CD4-positive, alpha-beta T cell treated with Interleukin-4 for 1 hour (primary cell): ENCODE results near the gene FHL1.

Experiments used
- DNase-seq, 2 donors: peaks; one replicate each; pipeline ENCODE4 v3.0.0-alpha.2; 2020 to 2022

Gene FHL1

DNA sequence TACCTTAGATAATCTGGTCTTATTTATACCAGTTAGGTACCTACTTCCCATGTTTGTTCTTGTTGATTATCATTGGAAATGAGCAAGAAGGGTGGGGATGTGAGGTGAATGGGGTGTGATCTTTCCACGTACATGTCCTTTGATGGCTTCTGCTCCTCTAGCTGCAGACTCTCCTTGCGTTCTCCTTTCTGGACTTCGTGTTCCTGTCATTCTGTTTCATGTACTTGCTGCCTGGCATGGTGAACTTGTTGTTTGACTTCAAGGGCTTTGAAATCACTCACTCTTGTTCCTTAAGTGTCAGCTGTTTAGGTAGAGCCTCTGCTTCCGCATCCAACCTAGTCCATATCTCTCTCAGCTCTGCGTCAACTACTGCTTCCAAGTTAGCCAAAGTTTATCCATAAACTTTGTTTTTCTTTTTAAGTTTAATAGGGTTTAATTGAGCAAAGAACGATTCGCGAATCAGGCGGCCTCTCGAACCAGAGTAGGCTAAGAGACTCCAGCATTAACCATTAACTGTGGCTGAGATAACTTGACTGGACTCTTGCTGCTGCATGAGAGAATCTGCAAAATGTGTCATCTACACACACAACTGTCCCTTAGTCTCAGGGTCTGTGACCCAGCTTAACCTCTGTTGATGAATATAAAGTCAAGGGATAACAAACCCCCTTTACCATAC is 42.8 kb downstream of the FHL1 start:
- no peak for DNase-seq

- DNase-seq, result no peak
Observed at GRCh38 chrX:136191171-136191570, 43.8 kb downstream of the FHL1 start.

- no peak for DNase-seq
Observed at GRCh38 chrX:136192135-136192534, 44.8 kb downstream of the FHL1 start.

- DNase-seq, result no peak
Observed at GRCh38 chrX:136192839-136193414, 45.6 kb downstream of the FHL1 start.

DNA sequence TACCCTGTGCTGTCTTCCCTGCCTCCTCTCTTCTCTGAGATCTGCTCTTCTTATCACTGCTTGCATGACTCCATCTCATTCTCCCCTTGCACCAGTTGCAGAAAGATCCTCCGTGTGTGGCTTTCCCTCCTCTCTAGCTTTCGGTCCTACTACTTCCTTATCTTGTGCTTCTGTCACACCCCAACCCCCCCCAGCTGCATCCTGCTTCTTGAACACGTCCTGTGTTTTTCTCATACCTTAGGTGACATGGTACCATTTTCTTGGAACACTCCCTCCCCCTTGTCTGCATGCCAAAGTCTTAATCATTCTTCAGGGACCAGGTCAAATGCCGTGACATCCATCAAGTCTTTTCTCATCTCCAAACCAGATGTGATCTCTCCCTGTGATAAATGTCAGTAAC is 46.4 kb downstream of the FHL1 start:
- DNase-seq, result peak in 1 of 2 donors; percentile 16

GRCh38 chrX:136194536-136194935 is 47.2 kb downstream of the FHL1 start:
- DNase-seq, result no peak

GRCh38 chrX:136195247-136195646 is 47.9 kb downstream of the FHL1 start:
- no peak for DNase-seq

DNA sequence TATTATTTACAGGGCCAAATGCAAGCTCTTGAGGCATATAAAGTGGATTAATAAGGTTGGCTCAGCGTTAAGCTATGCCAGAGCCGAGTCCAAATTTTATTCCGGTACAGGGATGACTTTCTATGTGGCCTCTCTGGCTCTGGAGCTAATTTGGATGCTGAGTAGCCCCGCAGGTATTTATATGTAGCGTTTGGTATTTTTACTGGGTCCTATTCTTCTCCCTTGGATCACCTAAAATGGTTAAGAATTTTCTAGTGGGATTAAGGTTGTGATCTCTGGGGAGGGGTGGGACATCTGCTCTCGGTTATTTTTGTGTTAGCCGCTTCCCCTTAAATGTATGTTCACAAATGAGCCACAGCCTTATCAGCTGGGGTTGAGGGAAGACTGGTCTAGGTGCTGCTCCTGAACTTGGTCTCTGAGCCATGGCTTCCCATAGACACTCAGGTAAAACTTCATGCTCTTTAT is 49.4 kb downstream of the FHL1 start:
- DNase-seq, result no peak

- no peak for DNase-seq
Observed at GRCh38 chrX:136198010-136198409, 50.7 kb downstream of the FHL1 start.

DNA sequence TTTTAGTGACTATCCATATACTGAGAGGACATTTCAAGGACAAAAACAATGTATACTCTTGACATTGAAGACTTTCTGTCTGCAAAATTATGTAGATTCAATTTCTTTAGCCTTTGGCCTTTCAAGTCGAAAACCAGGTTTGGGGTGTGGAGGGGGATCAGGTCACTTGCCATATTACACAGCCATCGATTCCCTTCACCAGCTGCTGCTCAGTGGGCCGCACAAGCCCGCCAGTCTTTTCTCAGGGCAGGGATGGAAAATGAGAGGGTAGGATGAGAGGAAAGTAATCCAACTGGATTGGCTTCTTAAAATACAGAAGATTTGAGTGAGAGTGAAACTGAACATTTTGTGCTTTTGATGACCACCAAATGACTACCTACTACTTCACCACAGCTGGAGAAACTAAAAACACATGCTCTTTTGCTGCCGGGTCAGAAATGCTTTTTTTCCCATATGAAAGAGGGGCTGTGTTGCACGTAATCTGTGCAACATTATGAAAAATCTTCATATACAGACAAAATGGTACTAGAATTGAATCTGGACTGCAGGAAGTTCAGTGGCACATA is 51.4 kb downstream of the FHL1 start:
- DNase-seq, result no peak

DNA sequence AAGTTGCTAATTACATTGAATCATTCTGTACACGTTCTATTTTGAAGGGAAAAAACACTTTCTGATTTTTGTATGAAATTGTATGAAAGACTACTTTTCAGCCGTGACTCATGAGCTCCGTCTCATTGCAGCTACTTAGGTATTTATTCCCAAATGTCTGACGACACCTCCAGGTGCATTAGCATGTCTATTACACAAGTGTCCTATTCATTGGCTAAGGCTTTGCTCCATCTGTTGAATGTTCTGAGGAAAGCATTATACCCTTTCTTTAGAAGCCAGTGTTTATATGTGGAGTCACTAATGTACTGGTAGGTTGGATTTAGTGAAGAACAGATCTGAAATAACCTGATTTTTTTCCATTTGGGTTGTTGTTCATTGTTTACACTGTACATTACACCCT is 52.0 kb downstream of the FHL1 start:
- DNase-seq, result no peak

GRCh38 chrX:136200466-136200865 is 53.1 kb downstream of the FHL1 start:
- peak in 1 of 2 donors; percentile 25 for DNase-seq

DNA sequence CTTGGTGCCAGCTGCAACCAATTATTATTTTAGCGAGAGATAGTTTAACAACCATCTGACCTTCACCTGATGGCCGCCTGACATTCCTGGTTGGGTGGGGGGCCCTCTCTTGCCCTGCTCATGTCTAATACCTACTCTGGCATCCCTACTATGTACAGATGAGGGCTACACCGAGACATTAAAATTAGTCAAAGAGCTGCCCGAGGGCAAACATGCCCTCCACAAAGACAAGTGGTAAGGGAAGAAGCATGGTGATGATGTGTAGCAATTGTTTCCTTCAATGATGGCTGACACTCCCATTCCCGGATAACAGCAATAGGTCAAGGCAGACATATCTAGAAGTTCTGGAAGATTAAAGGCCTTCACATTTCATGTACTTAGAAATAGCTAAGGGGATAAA is 54.3 kb downstream of the FHL1 start:
- no peak for DNase-seq

DNA sequence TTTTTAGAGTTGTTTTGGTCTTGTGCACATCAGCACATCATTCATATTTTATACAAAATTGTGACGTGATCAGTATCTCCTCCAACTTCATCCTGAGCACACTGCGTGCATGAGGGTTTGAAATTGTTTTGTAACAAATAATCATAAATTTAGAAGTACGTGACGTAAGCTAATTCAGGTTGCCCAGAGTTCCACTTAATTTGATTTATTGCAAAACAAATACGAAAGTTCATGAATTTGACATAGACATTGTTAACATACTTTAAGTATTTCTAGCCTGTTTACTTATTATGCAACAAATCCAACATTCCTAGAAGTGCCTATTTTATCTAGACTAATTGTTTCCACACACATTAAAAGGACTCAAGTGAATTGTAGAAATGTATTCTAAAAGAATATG is 55.6 kb downstream of the FHL1 start:
- no peak for DNase-seq

DNA sequence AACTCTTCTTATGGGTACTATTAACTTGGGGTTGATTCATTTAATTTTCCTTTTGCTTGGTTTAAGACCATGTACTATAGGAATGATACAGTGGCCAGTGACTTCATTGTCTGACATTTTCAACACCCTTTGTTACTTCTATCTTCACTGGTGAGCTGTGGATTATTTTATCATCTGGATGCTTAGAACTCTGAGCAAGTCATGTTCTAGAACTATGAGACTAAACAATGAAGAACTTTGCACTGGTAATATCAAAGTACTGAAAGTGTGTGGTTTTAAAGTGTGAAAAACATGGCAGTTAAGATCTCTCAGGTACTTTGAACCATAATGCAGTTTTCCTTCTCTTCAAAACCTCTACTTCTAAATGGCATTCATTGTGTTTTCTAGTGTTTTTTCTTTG is 56.1 kb downstream of the FHL1 start:
- peak in 1 of 2 donors; percentile 17 for DNase-seq

DNA sequence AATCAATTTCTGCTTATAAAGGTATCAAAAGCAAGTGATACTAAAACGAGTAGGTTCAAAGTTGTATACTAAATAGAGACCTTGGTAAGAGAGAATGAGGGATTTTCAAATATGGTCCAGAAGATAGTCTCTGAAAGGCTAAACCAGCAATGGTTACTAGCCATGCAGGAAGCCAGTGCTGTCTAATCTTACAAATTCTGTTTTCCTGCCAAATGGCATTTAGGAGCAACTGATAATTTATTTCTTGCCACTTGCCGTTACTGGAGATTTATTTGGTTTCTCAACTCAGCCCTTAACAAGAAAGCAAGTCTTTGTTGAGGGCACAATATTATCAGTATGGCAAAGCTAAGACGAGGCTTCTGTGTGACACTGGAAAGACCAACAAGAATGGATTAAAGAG is 56.6 kb downstream of the FHL1 start:
- no peak for DNase-seq

GRCh38 chrX:136204571-136204970 is 57.2 kb downstream of the FHL1 start:
- peak; percentile 50 to 59 for DNase-seq

DNA sequence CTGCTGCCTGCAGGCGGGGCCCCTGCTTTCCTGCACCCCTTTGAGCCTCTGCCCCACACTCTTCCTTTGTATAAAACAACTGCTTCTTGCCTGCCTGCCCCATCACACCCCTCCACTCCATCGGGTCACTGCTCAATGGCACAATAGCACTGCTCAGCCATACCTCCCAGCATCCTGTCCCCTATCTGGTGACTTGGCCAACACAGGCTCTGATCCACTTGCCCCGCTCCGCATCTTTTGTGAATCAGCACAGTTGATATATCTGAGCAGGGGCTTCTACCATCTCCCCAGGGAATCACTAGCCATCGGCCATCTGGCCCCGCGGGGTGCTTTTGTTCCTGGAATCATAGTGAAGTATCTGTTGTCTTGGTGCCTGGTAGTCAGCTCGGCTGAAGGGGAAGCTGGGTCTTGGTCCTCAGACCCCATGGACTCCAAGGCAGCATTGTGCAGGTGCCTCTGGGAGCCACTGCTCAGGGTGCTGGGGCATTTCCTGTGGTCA is 58.6 kb downstream of the FHL1 start:
- DNase-seq, result no peak

GRCh38 chrX:136206916-136207315 is 59.6 kb downstream of the FHL1 start:
- DNase-seq, result no peak

DNA sequence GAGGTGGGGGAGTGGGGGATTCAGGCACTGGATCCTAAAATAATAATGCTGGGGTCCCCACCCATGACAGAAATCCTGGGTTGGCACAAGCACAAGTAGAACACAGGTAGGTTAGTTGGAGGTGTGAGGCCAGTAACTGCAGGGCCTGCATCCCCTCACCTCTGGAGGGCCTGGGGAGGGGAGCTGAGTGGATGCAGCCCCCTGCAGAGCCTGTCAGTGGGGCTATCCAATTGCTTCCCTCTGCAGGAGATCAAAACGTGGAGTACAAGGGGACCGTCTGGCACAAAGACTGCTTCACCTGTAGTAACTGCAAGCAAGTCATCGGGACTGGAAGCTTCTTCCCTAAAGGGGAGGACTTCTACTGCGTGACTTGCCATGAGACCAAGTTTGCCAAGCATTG is 60.2 kb downstream of the FHL1 start:
- DNase-seq, result no peak

- peak; percentile 42 to 51 for DNase-seq
Observed at GRCh38 chrX:136209016-136209738, 61.8 kb downstream of the FHL1 start.

DNA sequence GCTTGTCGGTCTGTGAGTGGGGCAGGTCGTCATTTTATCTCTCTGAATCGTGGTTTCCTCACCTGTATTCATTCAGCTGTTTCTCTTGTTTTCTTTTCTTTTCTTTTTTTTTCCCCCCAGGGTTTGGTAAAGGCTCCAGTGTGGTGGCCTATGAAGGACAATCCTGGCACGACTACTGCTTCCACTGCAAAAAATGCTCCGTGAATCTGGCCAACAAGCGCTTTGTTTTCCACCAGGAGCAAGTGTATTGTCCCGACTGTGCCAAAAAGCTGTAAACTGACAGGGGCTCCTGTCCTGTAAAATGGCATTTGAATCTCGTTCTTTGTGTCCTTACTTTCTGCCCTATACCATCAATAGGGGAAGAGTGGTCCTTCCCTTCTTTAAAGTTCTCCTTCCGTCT is 62.4 kb downstream of the FHL1 start:
- no peak for DNase-seq

DNA sequence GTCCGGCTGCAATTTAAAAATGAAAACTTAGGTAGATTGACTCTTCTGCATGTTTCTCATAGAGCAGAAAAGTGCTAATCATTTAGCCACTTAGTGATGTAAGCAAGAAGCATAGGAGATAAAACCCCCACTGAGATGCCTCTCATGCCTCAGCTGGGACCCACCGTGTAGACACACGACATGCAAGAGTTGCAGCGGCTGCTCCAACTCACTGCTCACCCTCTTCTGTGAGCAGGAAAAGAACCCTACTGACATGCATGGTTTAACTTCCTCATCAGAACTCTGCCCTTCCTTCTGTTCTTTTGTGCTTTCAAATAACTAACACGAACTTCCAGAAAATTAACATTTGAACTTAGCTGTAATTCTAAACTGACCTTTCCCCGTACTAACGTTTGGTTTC is 62.9 kb downstream of the FHL1 start:
- DNase-seq, result no peak

GRCh38 chrX:136210806-136211205 is 63.5 kb downstream of the FHL1 start:
- DNase-seq, result no peak
